Lower lobe of right lung (tissue), 2 donors: ENCODE data around the gene GPR157. TPM values are rescaled to one million over a fixed set of nuclear protein-coding genes. Genes with fewer than 3 reads are reported as not detected.

Source experiments
- ATAC-seq, 2 donors: fragments of 200-7000 bp; cut with Tn5 transposase; one replicate each; pipeline ENCODE4 v1.9.1; 2020 to 2022; ENCODE audit warnings: mild to moderate bottlenecking in 2 of 2, moderate library complexity in 2 of 2
- DNase-seq: peaks from one replicate; pipeline ENCODE4 v3.0.0-alpha.2; 2020
- H3K27ac ChIP-seq: fragments of 200-600 bp; one replicate; pipeline ENCODE4 v1.8.0; 2022
- H3K27me3 ChIP-seq: fragments of 200-600 bp; one replicate; pipeline ENCODE4 v1.8.0; 2022; ENCODE audit warnings: low read depth
- H3K36me3 ChIP-seq: fragments of 200-600 bp; one replicate; pipeline ENCODE4 v1.8.0; 2022; ENCODE audit warnings: mild to moderate bottlenecking
- H3K4me1 ChIP-seq: fragments of 200-600 bp; one replicate; pipeline ENCODE4 v1.8.0; 2022
- H3K4me3 ChIP-seq: fragments of 200-600 bp; one replicate; pipeline ENCODE4 v1.8.0; 2022; ENCODE audit warnings: mild to moderate bottlenecking
- H3K9me3 ChIP-seq: fragments of 200-600 bp; one replicate; pipeline ENCODE4 v1.8.0; 2022
- intact Hi-C: fragments of 100-400 bp; cut with DNase I; formaldehyde crosslinking; loops from one replicate; pipeline ENCODE4 v1.11.0; 2022
- total RNA-seq: library from RNA; stranded (reverse); fragmentation: NEBNext Ultra II Directional; extraction: Animal tissue kit (Norgen Biotek cat#: 25700); gene quantifications from one replicate; pipeline ENCODE4 v1.2.1, GENCODE V29; 2021
- TF ChIP-seq, protein P1 (sequence below): fragments of 200-600 bp; IDR thresholded peaks from one replicate; pipeline ENCODE4 v1.8.0; 2022; ENCODE audit warnings: antibody characterized with exemption, mild to moderate bottlenecking
- donor health status: DM: no; HTN: yes; CAD: no; lungs with severe emphysema.

GPR157 gene
- total RNA-seq, 1 donor from 2014 or later, result 14.2 TPM

DNA sequence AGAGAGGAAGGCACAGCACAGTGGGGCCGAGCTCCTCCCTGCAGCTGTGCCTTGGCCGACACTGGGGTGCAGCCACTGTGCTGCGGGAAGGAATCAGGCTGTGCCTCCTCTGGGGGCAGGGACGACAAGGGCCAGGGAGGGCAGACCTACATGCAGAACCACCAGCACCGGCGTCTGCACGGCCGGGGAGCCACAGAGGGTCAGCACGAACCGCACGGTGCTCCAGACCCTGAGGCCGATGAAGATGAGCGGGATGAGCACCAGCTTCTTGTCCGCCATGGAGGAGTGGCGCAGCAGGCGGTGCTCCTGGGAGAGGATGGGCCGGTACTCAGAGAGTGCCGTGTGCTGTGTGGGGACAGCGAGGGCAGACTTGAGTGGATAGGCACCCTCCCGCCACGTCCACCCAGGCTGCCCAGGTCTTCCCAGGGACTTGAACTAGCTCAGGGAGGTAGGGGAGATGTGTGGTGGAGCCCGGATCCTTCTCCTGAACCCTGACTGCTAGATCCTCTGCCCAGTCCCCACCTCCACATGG is 23.5 kb downstream of the GPR157 start:
- TF ChIP-seq, protein P1, sequence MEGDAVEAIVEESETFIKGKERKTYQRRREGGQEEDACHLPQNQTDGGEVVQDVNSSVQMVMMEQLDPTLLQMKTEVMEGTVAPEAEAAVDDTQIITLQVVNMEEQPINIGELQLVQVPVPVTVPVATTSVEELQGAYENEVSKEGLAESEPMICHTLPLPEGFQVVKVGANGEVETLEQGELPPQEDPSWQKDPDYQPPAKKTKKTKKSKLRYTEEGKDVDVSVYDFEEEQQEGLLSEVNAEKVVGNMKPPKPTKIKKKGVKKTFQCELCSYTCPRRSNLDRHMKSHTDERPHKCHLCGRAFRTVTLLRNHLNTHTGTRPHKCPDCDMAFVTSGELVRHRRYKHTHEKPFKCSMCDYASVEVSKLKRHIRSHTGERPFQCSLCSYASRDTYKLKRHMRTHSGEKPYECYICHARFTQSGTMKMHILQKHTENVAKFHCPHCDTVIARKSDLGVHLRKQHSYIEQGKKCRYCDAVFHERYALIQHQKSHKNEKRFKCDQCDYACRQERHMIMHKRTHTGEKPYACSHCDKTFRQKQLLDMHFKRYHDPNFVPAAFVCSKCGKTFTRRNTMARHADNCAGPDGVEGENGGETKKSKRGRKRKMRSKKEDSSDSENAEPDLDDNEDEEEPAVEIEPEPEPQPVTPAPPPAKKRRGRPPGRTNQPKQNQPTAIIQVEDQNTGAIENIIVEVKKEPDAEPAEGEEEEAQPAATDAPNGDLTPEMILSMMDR, result no peak
- intact Hi-C loops, result no loop called here
- DNase-seq, result no peak

DNA sequence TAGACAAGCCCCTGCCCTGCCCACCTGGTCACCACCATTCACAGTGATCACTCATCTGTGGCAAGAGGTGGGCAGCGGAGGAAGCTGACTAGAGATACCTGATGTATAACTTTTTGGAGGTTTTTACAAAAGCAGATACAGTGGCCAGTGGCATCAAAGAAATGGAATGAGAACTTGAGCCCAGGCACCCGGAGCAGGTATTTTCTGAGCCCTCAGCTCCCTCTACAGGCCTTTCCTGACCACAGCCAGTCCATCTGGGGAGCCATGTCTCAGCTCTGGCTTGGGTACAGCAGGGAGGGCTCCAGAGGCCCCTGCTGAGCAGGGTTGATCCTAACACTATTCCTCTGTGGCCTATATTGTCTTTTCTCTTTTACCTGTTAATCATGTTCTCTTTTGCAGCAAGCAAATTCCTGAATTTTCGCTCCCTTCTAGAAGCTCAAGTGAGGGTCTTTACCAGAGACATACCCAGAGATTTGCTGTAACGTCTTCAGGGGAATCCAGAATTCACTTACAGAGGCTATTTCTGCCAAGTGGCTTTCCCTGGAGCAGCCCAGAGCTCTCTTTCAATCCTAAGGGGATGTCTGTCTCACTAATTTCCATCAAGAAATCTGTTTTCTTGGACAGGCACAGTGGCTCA is 27.3 kb downstream of the GPR157 start:
- H3K27ac ChIP-seq, result no peak overlapping the region
- TF ChIP-seq, protein P1, result peak; percentile 42
- no peaks in the 10 kb centered on the region for H3K9me3 ChIP-seq
- no peaks in the 10 kb centered on the region for H3K4me1 ChIP-seq
- intact Hi-C loops, result no loop called here
- peaks cover 27% of the 10 kb centered on the region for H3K36me3 ChIP-seq
- ATAC-seq (peak; percentile 59 to 74), DNase-seq (no peak)
- H3K27me3 ChIP-seq, result no peaks in the 10 kb centered on the region
- no peak overlapping the region for H3K4me3 ChIP-seq

More for the DNA sequence above, 23.5 kb downstream of the GPR157 start:
- Histone ChIP-seq H3K9me3 (no peaks in the 10 kb centered on the region), H3K27ac (no peak overlapping the region), H3K27me3 (no peaks in the 10 kb centered on the region), H3K4me3 (no peak overlapping the region), H3K36me3 (peaks cover 41% of the 10 kb centered on the region), H3K4me1 (peaks cover 2% of the 10 kb centered on the region)
- no peak for ATAC-seq

DNA sequence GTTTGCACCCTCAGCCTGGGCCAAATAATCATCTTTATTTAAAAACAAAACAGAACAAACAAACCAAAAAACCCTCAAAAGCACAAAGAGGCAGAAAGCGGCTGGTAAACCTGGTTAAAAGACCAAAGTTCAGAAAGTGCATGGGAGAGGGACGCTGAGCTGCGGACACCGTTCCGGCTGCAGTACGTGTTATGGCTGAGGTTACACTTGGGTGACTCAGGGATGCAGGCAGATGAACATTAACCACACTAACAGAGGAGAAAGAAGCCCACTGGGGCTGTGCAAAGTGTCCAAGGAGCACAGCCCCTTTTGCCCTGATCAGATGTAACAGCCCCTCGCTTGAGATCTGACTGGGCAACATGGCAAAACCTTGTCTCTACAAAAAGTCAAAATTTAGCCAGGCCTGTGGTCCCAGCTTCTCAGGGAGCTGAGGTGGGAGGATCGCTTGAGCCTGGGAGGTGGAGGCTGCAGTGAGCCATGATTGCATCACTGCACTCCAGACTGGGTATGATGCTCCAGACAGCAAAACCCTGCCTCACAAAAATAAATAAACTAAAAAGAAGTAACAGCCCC is 28.3 kb downstream of the GPR157 start:
- intact Hi-C loops, result no loop called here
- no peak for DNase-seq

GRCh38 chr1:9099555-9099954 is 29.3 kb downstream of the GPR157 start:
- no peak for ATAC-seq
- no peak overlapping the region for H3K27ac ChIP-seq
- H3K36me3 ChIP-seq, result peaks cover 26% of the 10 kb centered on the region
- H3K9me3 ChIP-seq, result no peaks in the 10 kb centered on the region
- DNase-seq, result no peak
- intact Hi-C loops, result no loop called here
- TF ChIP-seq, protein P1, result no peak
- no peaks in the 10 kb centered on the region for H3K27me3 ChIP-seq
- H3K4me3 ChIP-seq, result no peak overlapping the region
- H3K4me1 ChIP-seq, result no peaks in the 10 kb centered on the region

More for the DNA sequence above, 28.3 kb downstream of the GPR157 start:
- H3K4me1 ChIP-seq, result no peaks in the 10 kb centered on the region
- no peak overlapping the region for H3K4me3 ChIP-seq
- no peaks in the 10 kb centered on the region for H3K9me3 ChIP-seq
- no peak for ATAC-seq
- no peaks in the 10 kb centered on the region for H3K27me3 ChIP-seq
- H3K27ac ChIP-seq, result no peak overlapping the region
- TF ChIP-seq, protein P1, result no peak
- H3K36me3 ChIP-seq, result peaks cover 27% of the 10 kb centered on the region

DNA sequence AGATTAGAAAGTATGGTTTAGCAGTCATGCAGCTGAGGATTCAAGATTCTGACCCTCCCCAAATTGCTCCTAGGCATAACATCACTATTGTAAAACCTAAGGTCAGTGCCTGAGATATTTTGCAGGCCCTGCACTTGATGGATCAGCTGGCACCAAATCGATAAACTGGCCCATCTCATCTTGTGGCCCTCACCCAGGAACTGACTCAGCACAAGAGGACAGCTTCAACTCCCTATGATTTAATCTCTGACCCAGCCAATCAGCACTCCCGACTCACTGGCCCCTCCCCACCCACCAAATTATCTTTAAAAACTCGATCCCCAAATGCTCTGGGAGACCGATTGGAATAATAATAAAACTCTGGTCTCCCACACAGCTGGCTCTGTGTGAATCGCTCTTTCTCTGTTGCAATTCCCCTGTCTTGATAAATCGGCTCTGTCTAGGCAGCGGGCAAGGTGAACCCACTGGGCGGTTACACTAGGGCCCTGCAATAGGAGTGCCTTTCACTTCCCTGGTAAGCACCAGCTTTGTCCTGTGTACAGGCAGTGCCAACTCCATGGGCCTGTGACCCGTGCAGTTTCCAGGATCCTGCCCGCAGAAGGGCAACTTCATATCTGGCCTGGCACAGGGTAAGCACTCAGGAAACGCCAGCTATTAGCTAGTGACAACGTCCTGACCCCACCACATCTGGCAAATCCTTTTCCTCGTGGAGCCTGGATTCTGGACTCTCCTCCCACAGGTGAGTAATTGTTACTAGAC is 30.8 kb downstream of the GPR157 start:
- ATAC-seq, result no peak
- no peak for DNase-seq
- TF ChIP-seq, protein P1, result no peak
- Histone ChIP-seq H3K4me1 (no peaks in the 10 kb centered on the region), H3K27ac (no peak overlapping the region), H3K27me3 (no peaks in the 10 kb centered on the region), H3K9me3 (no peaks in the 10 kb centered on the region), H3K36me3 (peaks cover 13% of the 10 kb centered on the region), H3K4me3 (no peak overlapping the region)
- intact Hi-C loops, result no loop called here
